ENCODE measurements around the gene MEX3B.

DNA sequence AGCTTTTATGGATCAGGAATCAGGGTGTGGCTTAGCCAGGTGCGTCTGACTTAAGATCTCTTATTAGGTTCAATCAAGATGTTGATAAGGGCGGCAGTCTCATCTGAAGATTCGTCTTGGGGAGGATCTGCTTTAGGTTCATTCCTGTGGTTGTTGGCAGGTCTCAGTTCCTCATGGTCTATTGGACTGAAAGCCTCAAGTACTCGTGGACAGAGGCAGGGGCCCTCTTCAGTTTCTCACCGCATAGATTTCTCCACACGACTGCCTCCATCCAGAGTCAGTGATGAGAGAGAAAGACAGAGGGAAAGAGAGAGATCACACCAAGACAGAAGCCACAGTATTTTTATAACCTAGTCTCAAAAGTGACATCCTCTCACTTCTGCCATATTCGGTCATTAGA, 9.4 kb downstream of the MEX3B start:
- no peak for TF ChIP-seq EZH2phosphoT487 (conservative IDR thresholded peaks at IDR 0.05; ENCODE audit: low read length)
- TF ChIP-seq, protein P1, sequence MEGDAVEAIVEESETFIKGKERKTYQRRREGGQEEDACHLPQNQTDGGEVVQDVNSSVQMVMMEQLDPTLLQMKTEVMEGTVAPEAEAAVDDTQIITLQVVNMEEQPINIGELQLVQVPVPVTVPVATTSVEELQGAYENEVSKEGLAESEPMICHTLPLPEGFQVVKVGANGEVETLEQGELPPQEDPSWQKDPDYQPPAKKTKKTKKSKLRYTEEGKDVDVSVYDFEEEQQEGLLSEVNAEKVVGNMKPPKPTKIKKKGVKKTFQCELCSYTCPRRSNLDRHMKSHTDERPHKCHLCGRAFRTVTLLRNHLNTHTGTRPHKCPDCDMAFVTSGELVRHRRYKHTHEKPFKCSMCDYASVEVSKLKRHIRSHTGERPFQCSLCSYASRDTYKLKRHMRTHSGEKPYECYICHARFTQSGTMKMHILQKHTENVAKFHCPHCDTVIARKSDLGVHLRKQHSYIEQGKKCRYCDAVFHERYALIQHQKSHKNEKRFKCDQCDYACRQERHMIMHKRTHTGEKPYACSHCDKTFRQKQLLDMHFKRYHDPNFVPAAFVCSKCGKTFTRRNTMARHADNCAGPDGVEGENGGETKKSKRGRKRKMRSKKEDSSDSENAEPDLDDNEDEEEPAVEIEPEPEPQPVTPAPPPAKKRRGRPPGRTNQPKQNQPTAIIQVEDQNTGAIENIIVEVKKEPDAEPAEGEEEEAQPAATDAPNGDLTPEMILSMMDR (IDR thresholded peaks at IDR 0.05; ENCODE audit: insufficient read depth, low read length, poor library complexity, severe bottlenecking) = no peak

Data from SU-DHL-6 (cell line).